GM10266 (cell line): ENCODE measurements around the gene OBSL1.

Source experiments
- DNase-seq: peaks from one replicate; pipeline ENCODE4 v3.0.0; 2012; ENCODE audit errors: extremely low spot score
- CTCF ChIP-seq: IDR thresholded peaks from 2 replicates; pipeline ENCODE4 v1.5.1; 2012; ENCODE audit warnings: mild to moderate bottlenecking, low read depth; ENCODE audit not compliant: control insufficient read depth, insufficient read depth; ENCODE audit errors: missing control alignments

OBSL1 gene

DNA sequence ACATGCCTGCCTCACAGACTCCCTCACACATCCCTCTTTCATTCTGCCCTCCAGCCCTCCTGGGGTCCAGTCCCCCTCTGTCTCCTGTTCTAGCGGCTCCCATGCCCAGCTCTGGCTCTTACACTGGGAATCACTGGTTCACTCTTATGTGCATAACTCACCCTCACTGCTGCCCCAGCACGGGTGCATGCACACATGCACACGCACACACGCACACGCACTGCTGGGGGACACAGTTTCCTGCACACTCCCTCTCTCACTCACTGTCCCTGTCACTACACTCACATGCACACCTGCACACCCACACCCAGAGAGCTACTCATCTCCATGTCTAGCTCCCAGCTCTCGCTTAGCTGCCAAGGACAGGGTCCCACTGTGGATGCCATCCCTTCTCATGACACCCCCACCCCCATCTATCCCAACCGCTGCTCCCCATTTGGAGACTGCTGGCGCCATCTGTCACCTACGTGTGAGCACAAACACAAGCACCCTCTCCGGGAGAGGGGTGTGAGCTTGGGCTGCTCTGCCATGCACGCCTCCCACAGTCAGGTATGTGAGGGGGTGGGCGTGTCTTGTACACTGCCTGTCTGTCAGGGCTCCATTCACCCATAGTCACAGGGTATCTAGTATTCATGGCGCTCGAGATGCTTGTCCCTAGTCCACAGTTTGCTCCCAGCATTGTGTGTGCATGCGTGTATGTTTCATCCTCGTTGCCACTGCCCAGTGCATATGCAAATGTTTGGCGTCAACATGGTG, 55.3 kb downstream of the OBSL1 start:
- TF ChIP-seq CTCF, result no peak
- DNase-seq, result no peak

GRCh38 chr2:219514836-219515235, 56.5 kb downstream of the OBSL1 start:
- TF ChIP-seq CTCF, result no peak
- DNase-seq, result no peak

- DNase-seq, result no peak
Observed at GRCh38 chr2:219514196-219514761, 57.1 kb downstream of the OBSL1 start, which contains the start of gene ASIC4. ASIC4 (plus strand) TSS chr2:219514482; CDS start chr2:219514725, 243 bp downstream.

DNA sequence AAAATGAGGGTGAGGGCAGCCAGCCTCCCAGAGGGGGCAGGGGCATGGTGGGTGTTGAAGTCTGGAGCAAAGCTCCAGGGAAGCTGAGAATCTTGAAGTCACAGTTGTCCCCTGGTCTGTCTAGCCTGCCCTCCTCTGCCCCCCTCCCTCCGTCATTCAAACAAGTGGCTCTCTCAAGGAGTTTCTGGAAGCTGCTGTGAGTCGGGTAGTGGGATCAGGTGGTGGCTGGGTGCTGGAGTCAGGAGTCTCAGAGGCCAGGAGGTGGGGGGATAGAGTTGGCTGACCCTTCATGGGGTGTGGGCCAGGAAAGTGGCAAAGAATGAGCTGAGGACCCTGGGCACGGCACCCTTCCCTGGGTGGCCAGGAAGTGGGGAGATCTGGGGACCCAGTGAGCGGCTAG, 57.6 kb downstream of the OBSL1 start:
- DNase-seq, result no peak

More at GRCh38 chr2:219514196-219514761, 57.1 kb downstream of the OBSL1 start, which contains the start of gene ASIC4:
- no peak for TF ChIP-seq CTCF

DNA sequence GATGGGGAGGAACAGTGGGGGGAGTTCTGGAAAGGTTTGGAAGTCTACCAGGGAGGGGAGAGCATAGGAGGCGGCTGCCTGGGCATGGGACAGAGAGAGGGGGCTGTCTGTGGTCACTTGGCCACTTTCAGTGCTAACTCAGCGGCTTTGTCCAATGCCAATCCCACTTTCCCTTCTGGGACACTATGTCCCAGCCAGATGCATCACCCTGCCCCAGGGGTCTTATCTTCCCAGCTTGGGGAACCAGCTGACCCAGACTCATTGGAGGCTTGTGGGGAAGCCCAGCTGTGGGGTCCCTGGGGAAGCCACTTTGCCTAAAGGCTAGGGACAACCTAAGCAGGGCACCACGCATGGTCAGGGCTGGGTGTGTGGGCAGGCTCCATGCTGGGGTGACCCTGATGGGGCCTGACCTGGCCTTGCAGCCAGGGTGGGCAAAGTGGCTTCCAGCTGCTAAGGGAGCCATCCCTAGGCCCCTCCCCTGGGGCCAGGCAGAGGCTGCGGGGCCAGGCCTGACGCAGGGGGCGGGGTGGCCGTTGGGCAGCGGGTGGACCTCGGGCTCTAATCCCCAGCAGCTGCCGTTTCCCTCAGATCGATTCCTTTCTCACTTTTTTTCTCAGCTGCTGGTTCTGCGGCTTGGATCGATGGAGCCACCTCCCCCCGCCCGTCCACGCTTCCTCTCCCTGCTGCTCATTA, 58.7 kb downstream of the OBSL1 start:
- DNase-seq, result no peak
- no peak for TF ChIP-seq CTCF

More for the DNA sequence above, 57.6 kb downstream of the OBSL1 start:
- no peak for TF ChIP-seq CTCF

GRCh38 chr2:219511547-219512325, 59.6 kb downstream of the OBSL1 start:
- no peak for TF ChIP-seq CTCF
- DNase-seq, result no peak
